Activated CD4-positive, alpha-beta T cell treated with anti-CD3 and anti-CD28 coated beads, Interleukin-2, Interleukin-6, amounts not matched to agents 100 ng/mL and 50 ng/mL, durations not matched to agents 16 hours and 8 hours (primary cell): ENCODE measurements around the gene GNG13.
"Not testable (repeated sequence)": the region's sequence is repeated elsewhere in the genome, so short reads cannot be mapped to it uniquely, and the experiment has no call there.

Experiments
- DNase-seq: peaks from one replicate; pipeline ENCODE4 v3.0.0-alpha.2; 2020

GNG13 gene

GRCh38 chr16:831571-832413 is 31.3 kb upstream of the GNG13 start:
- DNase-seq, result no peak

GRCh38 chr16:830871-831570 is 30.5 kb upstream of the GNG13 start:
- no peak for DNase-seq

DNA sequence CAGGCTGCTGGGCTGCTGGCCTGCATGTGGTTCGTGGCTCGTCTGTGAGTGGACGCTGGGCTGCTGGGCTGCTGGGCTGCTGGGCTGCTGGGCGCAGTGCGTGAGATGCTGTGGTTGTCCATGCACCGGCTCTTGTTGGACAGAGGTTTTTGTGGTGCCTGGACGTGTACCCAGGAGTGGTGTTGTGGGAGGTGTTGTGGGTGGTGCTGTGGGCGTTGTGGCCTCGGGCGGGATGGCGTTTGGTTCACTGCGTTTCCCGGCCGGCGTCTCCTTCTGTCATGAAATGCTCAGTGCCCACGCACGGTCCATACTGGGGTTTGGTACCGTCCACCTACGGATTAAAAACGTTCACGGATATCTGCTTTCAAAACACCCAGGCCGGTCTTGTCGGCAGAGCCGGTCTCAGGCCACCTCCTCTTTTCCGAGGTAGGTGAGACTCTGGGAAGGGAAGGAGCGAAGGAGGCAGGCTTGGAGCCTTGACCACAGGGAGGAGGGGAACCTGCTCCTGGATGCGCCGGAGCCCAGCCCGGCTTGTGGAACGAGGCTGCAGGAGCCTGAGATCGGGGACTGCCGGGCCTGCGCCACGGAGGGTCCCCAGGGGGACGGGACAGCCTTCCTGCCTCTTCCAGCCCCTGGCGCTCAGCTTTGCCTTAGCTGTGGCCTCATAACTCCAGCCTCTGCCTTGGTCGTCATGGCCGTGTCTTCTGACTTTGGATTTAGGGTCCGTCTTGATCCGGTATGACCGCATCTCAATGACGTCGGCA is 29.8 kb upstream of the GNG13 start:
- DNase-seq, result no peak

DNA sequence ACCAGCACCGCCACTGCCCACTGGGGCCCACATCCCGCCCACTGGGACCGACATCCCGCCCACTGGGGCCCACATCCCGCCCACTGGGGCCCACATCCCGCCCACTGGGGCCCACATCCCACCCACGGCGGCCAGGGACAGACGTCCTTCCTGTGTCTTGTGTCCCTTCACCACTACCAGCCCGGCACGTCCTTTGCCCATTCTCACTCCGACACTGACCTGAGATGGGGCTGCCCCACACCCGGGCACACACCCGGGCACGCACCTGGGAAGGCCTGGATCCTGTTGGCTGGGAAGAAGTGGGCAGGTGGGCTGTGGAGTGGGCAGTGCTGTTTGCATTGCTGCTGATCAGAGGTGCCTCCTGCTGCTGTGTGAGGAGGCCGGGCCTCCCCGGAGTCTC is 28.4 kb upstream of the GNG13 start:
- DNase-seq, result no peak

GRCh38 chr16:827513-827912 is 27.0 kb upstream of the GNG13 start:
- DNase-seq, result no peak

DNA sequence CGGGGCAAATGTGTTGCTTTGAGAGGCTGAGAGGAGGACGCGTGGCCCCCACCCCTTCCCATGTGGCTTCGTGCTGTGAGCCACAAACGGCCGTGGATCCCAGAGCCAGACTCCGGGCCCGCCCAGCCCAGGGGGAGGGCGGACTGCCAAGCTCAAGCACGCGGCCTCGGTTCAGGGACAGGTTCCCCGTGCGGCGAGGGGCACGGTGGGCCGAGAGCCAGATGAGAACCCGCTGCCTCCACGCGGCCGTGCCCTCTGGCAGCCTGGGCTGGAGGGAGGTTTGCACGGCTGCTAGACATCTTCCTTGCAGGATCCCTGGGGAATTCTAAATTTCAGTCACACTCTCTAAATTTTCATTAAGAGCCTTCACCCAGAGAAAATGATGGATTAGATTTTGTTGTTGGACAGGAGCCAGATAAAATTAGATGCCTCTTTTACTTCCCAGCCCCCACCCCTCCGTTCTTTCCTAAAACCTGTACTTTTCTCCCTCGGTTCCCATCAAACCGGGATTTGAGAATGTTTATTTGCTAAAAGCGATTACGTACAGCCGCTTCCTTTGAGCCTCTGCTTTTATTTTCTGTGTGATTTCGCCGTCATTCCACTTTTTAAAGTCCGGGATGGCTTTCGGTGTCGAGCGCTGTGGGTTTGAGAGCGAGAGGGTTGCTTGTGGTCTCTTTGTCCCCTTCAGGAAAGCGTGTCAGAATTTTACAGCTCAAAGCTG is 25.0 kb upstream of the GNG13 start:
- DNase-seq, result no peak

- DNase-seq, result no peak
Observed at GRCh38 chr16:824601-825000, 24.1 kb upstream of the GNG13 start.

DNA sequence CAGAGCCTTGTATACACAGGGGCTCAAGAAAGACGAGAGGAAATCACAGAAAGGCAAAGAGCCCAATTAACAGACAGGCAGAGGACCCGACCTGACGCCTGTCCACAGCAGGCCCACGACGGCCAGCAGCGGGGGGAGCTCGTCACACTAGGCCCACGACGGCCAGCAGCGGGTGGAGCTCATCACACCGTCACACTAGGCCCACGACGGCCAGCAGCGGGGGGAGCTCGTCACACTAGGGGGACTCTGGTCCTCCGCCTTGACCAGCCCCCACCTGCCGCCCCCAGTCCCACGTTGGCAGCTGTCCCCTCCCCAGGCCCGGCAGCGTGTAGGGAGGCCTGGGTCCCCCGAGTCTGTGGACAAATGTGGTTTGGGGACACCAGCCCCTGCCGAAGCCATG is 23.7 kb upstream of the GNG13 start:
- DNase-seq, result no peak

DNA sequence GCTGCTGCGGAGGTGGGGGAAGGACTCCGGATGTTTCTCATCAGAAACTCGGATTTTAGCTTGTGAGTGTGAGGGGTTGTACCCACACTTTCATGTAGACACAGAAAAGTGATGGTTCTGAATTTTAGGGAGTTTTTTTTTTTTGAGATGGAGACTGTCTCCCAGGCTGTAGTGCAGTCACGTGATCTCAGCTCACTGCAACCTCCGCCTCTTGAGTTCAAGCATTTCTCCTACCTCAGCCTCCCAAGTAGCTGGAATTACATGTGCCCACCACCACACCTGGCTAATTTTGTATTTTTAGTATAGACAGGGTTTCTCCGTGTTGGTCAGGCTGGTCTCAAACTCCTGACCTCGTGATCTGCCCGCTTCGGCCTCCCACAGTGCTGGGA is 22.4 kb upstream of the GNG13 start:
- DNase-seq, result no peak

- no peak for DNase-seq
Observed at GRCh38 chr16:822174-822908, 21.8 kb upstream of the GNG13 start.

DNA sequence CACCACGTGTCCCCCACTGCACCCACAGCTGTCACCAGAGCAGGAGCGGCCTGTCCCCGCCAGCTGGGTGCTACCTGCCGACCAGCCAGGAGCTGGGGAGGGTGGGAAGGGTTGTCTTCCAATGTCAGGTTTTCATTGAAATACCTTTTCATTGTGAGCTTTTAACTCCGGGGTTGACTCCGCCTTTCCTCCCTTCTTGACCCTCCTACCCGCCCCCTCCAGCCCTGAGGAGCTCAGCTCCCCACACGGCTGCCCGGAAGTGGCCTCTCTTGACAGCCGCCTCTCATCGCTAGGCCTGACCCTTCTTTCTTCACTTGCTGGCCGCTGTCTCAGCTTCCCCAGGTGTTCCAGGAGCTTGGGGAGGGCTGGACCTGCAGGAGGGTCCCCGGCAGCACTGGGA is 21.2 kb upstream of the GNG13 start:
- no peak for DNase-seq

DNA sequence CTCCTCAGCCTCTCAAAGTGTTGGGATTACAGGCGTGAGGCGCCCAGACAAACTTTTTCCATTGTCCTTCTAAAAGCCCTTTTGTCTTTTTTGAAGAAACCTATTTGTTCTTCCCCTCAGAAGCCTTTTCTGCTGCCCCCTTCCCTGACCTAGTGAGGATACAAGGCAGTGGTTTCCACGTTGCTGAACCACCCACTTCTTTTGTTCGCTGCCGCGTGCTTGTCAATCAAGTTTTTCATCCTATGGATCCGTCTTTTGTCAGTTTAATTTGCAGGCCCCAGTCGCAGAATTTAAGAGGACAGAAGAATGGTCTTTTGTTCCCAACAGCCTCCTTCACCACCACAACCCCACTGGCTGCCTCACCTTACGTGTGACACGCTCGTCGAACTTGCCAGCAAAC is 20.2 kb upstream of the GNG13 start:
- DNase-seq, result no peak

DNA sequence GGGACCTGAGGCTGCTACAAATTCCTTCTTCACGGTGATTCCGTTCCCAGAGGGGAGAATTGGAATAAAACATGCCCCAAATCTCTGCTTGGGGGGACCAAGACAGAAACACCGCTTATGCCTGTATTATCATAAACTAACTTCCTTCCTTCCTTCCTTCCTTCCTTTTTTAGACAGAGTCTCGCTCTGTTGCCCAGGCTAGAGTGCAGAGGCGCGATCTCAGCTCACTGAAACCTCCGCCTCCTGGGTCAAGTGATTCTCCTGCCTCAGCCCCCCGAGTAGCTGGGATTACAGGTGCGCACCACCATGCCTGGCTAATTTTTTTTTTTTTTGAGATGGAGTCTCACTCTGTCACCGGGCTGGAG is 19.5 kb upstream of the GNG13 start:
- DNase-seq, result not testable (repeated sequence)

DNA sequence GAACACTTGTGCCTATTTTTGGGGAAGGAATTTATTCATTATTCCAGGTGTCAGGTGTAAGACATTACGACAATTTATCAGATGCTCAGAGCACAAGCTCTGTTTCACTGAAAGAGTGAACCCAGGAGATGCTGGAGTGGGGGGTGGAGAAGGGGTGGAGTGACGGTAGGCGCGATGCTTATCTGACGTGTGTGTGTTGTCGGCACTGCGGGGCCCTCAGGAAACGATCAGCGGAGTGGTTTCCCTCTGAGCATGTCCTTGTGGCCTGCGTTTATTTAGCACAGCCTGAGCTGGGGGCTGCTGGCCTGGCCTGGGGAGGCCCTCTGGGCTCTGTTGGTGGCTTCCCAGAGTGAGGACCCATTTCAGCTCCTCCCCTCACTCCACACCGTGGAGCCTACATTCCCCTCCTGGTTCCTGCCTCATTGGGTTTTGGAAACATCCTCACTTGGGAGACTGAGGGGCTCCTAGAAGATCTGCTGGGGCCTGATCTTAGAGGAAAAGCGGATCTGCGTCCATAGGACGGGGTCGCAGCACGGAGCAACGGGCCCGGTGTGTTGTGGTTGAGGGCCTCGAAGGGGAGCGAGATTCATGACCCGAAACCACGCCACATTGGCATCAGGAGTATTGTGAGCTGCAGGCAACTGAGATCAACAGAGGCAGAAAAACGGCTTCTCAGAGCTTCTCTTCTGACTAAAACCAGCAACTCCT is 19.0 kb upstream of the GNG13 start:
- DNase-seq, result peak; percentile 24

DNA sequence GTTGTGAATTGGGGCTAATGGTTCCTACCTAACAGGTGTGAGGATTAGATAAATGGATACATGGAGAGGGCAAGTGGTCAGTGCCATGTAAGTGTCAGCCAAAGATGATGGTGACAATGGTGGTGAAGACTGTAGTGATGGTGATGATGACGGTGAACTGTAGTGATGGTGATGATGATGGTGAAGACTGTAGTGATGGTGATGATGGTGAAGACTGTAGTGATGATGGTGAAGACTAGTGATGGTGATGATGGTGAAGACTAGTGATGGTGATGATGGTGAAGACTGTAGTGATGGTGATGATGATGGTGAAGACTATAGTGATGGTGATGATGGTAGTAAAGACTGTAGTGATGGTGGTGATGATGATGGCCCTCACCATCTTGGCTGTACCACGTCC is 18.1 kb upstream of the GNG13 start:
- no peak for DNase-seq

GRCh38 chr16:818132-818531 is 17.6 kb upstream of the GNG13 start:
- DNase-seq, result no peak

GRCh38 chr16:817001-817906 is 16.7 kb upstream of the GNG13 start:
- no peak for DNase-seq

DNA sequence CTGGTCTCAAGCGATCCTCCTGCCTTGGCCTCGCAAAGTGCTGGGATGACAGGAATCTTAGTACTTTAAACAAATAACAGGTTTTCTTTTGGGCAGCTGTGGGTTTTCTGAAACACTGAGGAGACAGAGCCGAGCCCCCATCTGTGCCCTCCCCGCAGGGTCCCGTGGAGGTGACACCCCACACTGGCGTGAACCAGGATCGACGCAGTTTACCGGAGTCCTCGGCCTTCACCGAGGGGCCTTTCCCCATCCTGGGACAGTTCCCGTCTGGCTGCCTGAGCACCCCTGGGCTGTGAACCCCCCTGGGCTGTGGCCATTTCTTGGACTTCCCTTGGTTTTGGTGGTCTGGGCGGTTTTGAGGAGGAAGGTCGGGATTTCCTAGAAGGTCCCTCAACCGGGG is 15.3 kb upstream of the GNG13 start:
- DNase-seq, result no peak

DNA sequence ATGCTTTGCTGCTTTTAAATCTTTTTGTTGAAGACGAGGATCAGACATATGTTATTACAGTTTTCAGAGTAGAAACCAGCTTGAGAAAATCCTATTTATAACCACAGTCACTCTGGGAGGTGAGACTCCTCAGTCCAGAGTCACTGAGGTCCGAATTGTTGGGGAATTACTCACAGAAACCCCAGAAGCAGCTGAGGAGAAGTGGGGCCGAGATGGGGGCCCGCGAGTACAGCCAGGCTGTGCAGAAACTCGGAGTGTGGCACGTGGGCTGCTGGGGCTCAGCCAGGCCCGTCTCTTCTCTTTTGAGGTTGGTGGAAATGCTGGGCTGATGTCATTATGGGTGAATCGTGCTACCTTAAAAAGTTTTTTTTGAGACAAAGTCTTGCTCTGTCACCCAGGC is 14.4 kb upstream of the GNG13 start:
- DNase-seq, result no peak

DNA sequence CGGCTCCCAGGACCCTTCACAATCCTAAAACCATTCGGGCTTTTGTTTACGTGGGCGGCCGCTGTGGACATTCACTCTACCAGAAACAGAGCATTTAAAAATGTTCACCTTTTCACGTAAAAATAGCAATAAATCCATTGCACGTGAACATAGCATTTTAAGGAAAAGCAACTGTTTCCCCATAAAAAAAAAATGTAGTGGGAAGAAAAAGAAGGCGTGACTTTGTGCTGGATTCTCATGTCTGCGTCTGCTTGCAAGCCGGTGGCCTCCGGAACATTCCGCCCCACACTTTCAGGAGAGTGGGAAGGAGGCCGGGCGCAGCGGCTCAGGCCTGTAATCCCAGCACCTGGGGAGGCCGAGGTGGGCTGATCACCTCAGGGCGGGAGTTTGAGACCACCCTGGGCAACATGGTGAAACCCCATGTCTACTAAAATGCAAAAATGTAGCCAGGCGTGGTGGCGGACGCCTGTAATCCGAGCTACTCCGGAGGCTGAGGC is 13.4 kb upstream of the GNG13 start:
- DNase-seq, result no peak
